Testis (tissue), 2 donors: Measurements from ENCODE around the gene FAM171A2.

Source experiments
- CTCF ChIP-seq, 3 experiments: fragments of 450-650 bp in 2 of 3; fragments of 200-600 bp in 1 of 3; sonication (generic) in 1 of 3; IDR thresholded peaks; one replicate each; pipeline ENCODE4 v1.5.1; 2016 to 2019; ENCODE audit warnings: antibody characterized with exemption in 3 of 3, mild to moderate bottlenecking in 2 of 3, moderate library complexity in 1 of 3
- POLR2A ChIP-seq: fragments of 450-650 bp; IDR thresholded peaks from one replicate; pipeline ENCODE4 v1.6.1; 2017; ENCODE audit warnings: antibody characterized with exemption, mild to moderate bottlenecking, moderate library complexity

- TF ChIP-seq CTCF (IDR thresholded peaks at IDR 0.05) (no peak), POLR2A (no peak)
These were observed 19.7 kb upstream of the FAM171A2 start for GRCh38 chr17:44383363-44383762.
